Stimulated activated naive CD8-positive, alpha-beta T cell treated with anti-CD3 and anti-CD28 coated beads, Interleukin-15, Interleukin-2, amounts not matched to agents 100 ng/mL and 50 ng/mL, for 24 hours (primary cell): Measurements from ENCODE around the gene SSR1.
"Not testable (repeated sequence)": the region's sequence is repeated elsewhere in the genome, so short reads cannot be mapped to it uniquely, and the experiment has no call there.

Experiments used
- H3K27ac Mint-ChIP-seq: one replicate; pipeline ENCODE4 v1.8.0; 2021; ENCODE audit warnings: mild to moderate bottlenecking, mixed read lengths
- H3K27me3 Mint-ChIP-seq: one replicate; pipeline ENCODE4 v1.8.0; 2021; ENCODE audit warnings: mixed read lengths
- H3K36me3 Mint-ChIP-seq: one replicate; pipeline ENCODE4 v1.8.0; 2021; ENCODE audit warnings: low read depth, mixed read lengths
- H3K4me1 Mint-ChIP-seq: one replicate; pipeline ENCODE4 v1.8.0; 2021; ENCODE audit warnings: low read depth, mixed read lengths
- H3K4me3 Mint-ChIP-seq: one replicate; pipeline ENCODE4 v1.8.0; 2021; ENCODE audit warnings: mild to moderate bottlenecking, mixed read lengths
- H3K9me3 Mint-ChIP-seq: one replicate; pipeline ENCODE4 v1.8.0; 2021; ENCODE audit warnings: mixed read lengths

The SSR1 gene

GRCh38 chr6:7312616-7313504 is at the start of gene SSR1:
TSS of gene SSR1 (minus strand) at chr6:7313199. CDS start at chr6:7313120, 79 bp downstream.
- Mint-ChIP-seq H3K4me3 (peak within 1 kb of the TSS; percentile 99), H3K27ac (peak within 1 kb of the TSS; percentile 97), H3K36me3 (peaks cover 41% of the 10 kb centered on the region), H3K4me1 (peaks cover 60% of the 10 kb centered on the region), H3K9me3 (peaks cover 6% of the 10 kb centered on the region), H3K27me3 (no peaks in the 10 kb centered on the region)

- not testable (repeated sequence) for H3K27ac Mint-ChIP-seq, H3K9me3 Mint-ChIP-seq, H3K36me3 Mint-ChIP-seq, H3K4me1 Mint-ChIP-seq, H3K4me3 Mint-ChIP-seq
- H3K27me3 Mint-ChIP-seq = peaks cover 32% of the 10 kb centered on the region
Observed at GRCh38 chr6:7351916-7352315, 38.9 kb upstream of the SSR1 start.

DNA sequence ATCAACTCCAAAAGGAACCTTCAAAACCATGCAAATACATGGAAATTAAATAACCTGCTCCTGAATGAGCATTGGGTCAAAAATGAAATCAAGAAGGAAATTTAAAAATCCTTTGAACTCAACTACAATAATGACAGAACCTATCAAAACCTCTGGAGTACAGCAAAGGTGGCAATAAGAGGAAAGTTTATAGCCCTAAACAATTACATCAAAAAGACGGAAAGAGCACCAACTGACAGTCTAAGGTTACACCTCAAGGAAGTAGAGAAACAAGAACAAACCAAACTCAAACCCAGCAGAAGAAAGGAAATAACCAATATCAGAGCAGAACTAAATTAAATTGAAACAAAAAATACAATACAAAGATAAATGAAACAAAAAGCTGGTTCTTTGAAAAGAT is 37.6 kb upstream of the SSR1 start:
- H3K27ac Mint-ChIP-seq, H3K4me3 Mint-ChIP-seq, H3K9me3 Mint-ChIP-seq, H3K4me1 Mint-ChIP-seq, H3K36me3 Mint-ChIP-seq: not testable (repeated sequence)
- H3K27me3 Mint-ChIP-seq = peaks cover 32% of the 10 kb centered on the region

GRCh38 chr6:7347551-7347997 is 34.6 kb upstream of the SSR1 start:
- H3K4me3 Mint-ChIP-seq, H3K27ac Mint-ChIP-seq, H3K36me3 Mint-ChIP-seq, H3K4me1 Mint-ChIP-seq, H3K9me3 Mint-ChIP-seq: not testable (repeated sequence)
- peaks cover 31% of the 10 kb centered on the region for H3K27me3 Mint-ChIP-seq

- H3K27ac Mint-ChIP-seq, H3K4me1 Mint-ChIP-seq, H3K27me3 Mint-ChIP-seq, H3K9me3 Mint-ChIP-seq, H3K36me3 Mint-ChIP-seq, H3K4me3 Mint-ChIP-seq: not testable (repeated sequence)
Observed at GRCh38 chr6:7344773-7345450, 31.9 kb upstream of the SSR1 start.

DNA sequence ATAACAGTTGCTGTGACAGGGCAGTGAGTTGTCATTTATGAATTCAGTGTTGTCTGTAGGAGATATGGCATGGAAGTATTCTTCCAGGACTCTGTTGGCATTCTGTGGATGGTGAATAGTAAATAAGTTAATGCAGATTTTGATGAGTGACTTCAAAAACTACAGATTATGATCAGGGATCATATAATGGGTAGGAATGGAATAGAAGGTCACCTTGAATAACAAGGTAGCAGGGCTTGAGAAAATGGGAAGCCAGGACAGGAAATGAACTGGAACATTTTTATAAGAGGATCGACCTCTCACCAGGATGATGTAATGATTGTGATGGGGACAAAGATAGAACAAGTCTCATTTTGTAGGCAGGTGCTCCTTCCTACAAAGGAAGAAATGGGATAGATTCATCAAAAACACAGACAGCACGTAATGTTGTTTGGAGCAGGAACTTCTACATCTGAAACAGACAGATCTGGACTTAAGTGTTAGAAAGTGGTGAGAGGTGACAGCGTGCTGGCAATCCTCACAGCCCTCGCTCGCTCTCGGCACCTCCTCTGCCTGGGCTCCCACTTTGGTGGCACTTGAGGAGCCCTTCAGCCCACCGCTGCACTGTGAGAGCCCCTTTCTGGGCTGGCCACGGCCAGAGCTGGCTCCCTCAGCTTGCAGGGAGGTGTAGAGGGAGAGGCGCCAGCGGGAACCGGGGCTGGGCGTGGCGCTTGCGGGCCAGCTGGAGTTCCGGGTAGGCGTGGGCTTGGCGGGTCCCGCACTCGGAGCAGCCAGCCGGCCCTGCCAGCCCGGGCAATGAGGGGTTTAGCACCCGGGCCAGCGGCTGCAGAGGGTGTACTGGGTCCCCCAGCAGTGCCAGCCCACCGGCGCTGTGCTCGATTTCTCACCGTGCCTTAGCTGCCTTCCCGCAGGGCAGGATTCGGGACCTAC is 30.8 kb upstream of the SSR1 start:
- Mint-ChIP-seq H3K4me1 (peaks cover 4% of the 10 kb centered on the region), H3K4me3 (no peak overlapping the region), H3K36me3 (no peaks in the 10 kb centered on the region), H3K9me3 (no peaks in the 10 kb centered on the region), H3K27ac (no peak overlapping the region), H3K27me3 (peaks cover 8% of the 10 kb centered on the region)

GRCh38 chr6:7341989-7342742 is 29.2 kb upstream of the SSR1 start:
- Mint-ChIP-seq H3K4me1 (peaks cover 4% of the 10 kb centered on the region), H3K27ac (no peak overlapping the region), H3K4me3 (no peak overlapping the region), H3K36me3 (no peaks in the 10 kb centered on the region), H3K27me3 (no peaks in the 10 kb centered on the region), H3K9me3 (no peaks in the 10 kb centered on the region)

- H3K27me3 Mint-ChIP-seq = no peaks in the 10 kb centered on the region
Observed at GRCh38 chr6:7341271-7341670, 28.3 kb upstream of the SSR1 start.

DNA sequence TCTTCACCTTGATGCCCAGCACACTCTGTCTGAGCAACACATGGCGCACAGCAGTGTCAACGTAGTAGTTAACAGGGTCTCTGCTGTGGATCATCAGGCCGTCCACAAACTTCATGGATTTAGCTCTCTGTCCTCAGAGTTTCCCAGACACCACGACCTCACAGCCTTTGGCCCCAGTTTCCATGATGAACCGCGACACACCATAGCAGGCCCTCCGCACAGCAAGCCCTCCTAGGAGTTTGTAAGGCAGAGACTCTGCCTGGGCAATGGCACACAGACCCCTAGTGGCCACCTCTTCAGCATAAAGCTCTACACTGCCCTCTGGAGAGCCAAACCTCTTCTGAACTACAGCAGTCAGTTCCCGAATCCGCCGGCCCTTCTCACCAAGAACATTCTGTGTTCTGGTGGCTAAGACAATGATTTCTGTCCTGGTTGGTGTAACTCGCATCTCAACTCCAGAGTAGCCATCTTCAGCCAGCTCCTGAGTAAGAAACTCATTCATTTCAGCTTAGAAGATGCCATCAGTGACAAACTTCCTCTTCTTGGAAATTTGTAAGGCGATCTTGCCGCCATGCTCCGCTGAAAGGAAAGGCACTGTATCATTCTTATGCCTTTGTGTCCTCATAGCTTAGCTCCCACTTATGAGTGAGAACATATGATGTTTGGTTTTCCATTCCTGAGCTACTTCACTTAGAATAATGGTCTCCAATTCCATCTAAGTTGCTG is 26.2 kb upstream of the SSR1 start:
- not testable (repeated sequence) for H3K9me3 Mint-ChIP-seq, H3K4me1 Mint-ChIP-seq, H3K27me3 Mint-ChIP-seq, H3K36me3 Mint-ChIP-seq, H3K4me3 Mint-ChIP-seq, H3K27ac Mint-ChIP-seq

More at GRCh38 chr6:7341271-7341670, 28.3 kb upstream of the SSR1 start:
- no peaks in the 10 kb centered on the region for H3K9me3 Mint-ChIP-seq
- H3K4me1 Mint-ChIP-seq = peaks cover 4% of the 10 kb centered on the region
- H3K27ac Mint-ChIP-seq = no peak overlapping the region
- no peaks in the 10 kb centered on the region for H3K36me3 Mint-ChIP-seq
- no peak overlapping the region for H3K4me3 Mint-ChIP-seq

GRCh38 chr6:7338031-7338430 is 25.0 kb upstream of the SSR1 start:
- no peaks in the 10 kb centered on the region for H3K27me3 Mint-ChIP-seq
- H3K4me1 Mint-ChIP-seq = peaks cover 4% of the 10 kb centered on the region
- no peaks in the 10 kb centered on the region for H3K36me3 Mint-ChIP-seq
- H3K27ac Mint-ChIP-seq = no peak overlapping the region
- H3K4me3 Mint-ChIP-seq = no peak overlapping the region
- no peaks in the 10 kb centered on the region for H3K9me3 Mint-ChIP-seq

GRCh38 chr6:7335519-7335918 is 22.5 kb upstream of the SSR1 start:
- Mint-ChIP-seq H3K27me3 (no peaks in the 10 kb centered on the region), H3K4me1 (peaks cover 4% of the 10 kb centered on the region), H3K27ac (no peak overlapping the region), H3K9me3 (no peaks in the 10 kb centered on the region), H3K36me3 (no peaks in the 10 kb centered on the region), H3K4me3 (no peak overlapping the region)

DNA sequence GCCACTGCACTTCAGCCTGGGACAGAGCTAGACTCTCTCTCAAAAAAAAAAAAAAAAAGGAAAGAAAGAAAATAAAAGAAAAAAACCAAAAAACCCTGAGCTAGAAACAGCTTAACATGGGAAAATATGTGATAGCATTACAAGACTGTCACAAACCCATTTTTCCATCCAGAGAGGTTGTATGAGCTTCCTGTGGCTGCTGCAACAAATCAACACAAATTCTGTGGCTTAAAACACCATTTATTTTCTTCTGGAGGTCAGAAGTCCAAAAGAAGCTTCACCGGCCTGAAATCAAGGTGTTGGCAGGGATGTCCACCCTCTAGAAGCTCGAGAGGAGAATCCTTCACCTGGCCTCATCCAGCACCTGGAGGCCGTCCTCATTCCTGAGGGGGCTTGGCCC is 21.7 kb upstream of the SSR1 start:
- no peak overlapping the region for H3K27ac Mint-ChIP-seq
- H3K9me3 Mint-ChIP-seq = no peaks in the 10 kb centered on the region
- no peaks in the 10 kb centered on the region for H3K36me3 Mint-ChIP-seq
- H3K27me3 Mint-ChIP-seq = no peaks in the 10 kb centered on the region
- peaks cover 4% of the 10 kb centered on the region for H3K4me1 Mint-ChIP-seq
- no peak overlapping the region for H3K4me3 Mint-ChIP-seq

DNA sequence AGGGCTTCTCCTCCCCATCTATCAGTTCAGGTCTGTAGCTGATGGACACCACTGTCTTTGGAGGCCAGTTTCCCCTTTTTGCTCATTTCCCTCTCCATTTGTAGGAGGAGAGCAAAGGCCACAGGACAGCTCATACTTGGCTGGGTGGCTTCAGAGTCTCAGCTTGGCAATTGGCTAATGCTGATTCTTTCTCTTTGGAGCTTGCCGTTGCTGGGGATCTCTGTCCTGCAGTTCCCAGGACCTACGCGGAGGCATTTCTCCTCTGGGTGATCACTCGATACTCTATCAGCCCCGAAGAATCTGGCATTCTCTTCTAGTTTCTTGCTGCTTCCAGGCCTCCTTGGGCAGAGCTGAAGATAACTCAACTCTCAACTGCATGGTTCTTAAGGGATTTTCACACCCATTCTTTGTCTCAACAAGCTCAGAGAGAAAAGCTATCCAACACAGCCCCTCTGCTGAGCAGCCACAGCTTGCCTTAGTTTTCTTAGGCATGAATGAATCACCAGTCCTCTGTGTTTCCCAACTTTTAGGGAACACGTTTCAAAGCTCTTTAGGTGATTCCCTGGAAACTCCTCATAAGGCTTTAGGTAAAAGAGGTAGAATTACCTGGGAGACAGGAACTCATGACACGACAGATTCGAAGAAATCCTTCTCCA is 19.2 kb upstream of the SSR1 start:
- Mint-ChIP-seq H3K27ac (no peak overlapping the region), H3K4me3 (no peak overlapping the region), H3K27me3 (no peaks in the 10 kb centered on the region), H3K36me3 (no peaks in the 10 kb centered on the region), H3K4me1 (peaks cover 4% of the 10 kb centered on the region), H3K9me3 (no peaks in the 10 kb centered on the region)
